PFSK-1 (cell line): ENCODE results near the gene RTN1.

Source experiments
- POLR2AphosphoS5 ChIP-seq: IDR thresholded peaks from 2 replicates; pipeline ENCODE4 v1.6.1; 2012; ENCODE audit warnings: low read depth, mild to moderate bottlenecking, control low read depth, low read length, moderate library complexity
- TF ChIP-seq, protein P1 (sequence below), 2 experiments: IDR thresholded peaks; 2 replicates each; pipeline versions ENCODE4 v1.6.1 to v1.8.0; 2011 to 2012; ENCODE audit warnings: low read depth in 2 of 2, low read length in 2 of 2, control low read depth in 1 of 2, inconsistent platforms in 1 of 2, mild to moderate bottlenecking in 1 of 2, moderate library complexity in 1 of 2; ENCODE audit not compliant: insufficient read depth in 1 of 2

DNA sequence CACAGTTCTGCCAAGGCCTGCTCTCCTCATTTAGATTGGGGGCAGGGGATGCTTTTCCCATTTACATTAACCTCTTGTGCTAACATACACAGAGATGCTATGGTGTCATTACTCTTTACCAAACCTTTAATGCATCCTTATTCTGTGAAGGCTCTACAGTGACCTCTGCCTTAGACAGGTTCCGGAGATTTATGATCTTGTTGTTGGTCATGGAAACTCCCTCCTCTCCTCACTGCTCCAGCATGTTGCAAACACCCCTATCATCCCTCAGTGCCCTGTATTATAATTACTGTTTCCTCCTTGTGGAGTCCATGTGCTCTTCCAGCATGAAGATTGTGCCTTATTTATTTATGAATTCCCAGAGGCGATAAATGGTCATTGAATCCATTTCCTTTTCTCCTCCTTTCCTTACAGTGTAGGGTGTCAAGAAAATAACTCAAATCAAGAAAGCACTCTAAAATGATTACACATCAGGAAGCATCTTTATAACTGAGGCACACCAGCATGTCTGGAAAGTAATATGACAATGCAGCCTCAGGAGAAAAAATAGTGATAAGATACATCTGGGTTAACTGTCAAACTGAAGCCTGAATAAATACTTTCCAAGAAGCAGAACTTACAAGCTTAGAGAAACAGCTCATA is 37.8 kb downstream of the RTN1 start:
- TF ChIP-seq, protein P1, sequence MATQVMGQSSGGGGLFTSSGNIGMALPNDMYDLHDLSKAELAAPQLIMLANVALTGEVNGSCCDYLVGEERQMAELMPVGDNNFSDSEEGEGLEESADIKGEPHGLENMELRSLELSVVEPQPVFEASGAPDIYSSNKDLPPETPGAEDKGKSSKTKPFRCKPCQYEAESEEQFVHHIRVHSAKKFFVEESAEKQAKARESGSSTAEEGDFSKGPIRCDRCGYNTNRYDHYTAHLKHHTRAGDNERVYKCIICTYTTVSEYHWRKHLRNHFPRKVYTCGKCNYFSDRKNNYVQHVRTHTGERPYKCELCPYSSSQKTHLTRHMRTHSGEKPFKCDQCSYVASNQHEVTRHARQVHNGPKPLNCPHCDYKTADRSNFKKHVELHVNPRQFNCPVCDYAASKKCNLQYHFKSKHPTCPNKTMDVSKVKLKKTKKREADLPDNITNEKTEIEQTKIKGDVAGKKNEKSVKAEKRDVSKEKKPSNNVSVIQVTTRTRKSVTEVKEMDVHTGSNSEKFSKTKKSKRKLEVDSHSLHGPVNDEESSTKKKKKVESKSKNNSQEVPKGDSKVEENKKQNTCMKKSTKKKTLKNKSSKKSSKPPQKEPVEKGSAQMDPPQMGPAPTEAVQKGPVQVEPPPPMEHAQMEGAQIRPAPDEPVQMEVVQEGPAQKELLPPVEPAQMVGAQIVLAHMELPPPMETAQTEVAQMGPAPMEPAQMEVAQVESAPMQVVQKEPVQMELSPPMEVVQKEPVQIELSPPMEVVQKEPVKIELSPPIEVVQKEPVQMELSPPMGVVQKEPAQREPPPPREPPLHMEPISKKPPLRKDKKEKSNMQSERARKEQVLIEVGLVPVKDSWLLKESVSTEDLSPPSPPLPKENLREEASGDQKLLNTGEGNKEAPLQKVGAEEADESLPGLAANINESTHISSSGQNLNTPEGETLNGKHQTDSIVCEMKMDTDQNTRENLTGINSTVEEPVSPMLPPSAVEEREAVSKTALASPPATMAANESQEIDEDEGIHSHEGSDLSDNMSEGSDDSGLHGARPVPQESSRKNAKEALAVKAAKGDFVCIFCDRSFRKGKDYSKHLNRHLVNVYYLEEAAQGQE (IDR thresholded peaks at IDR 0.05; ENCODE audit: insufficient read depth in 1 of 2, low read depth in 2 of 2, low read length in 2 of 2): no peak
- TF ChIP-seq POLR2AphosphoS5: no peak
